D721Med (cell line): ENCODE measurements around the gene ZNF48.

ENCODE experiments used
- DNase-seq: peaks from one replicate; pipeline ENCODE4 v3.0.0; 2011; ENCODE audit warnings: low spot score; ENCODE audit not compliant: insufficient read length
- FAIRE-seq: peaks from 2 replicates; lab custom pipeline; 2011; peaks lifted over from hg19 to GRCh38; lab: Jason Lieb, UNC
- CTCF ChIP-seq: IDR thresholded peaks from 2 replicates; pipeline ENCODE4 v1.5.1; 2012; ENCODE audit warnings: mild to moderate bottlenecking, control low read depth; ENCODE audit not compliant: insufficient read depth; ENCODE audit errors: missing control alignments

The ZNF48 gene

DNA sequence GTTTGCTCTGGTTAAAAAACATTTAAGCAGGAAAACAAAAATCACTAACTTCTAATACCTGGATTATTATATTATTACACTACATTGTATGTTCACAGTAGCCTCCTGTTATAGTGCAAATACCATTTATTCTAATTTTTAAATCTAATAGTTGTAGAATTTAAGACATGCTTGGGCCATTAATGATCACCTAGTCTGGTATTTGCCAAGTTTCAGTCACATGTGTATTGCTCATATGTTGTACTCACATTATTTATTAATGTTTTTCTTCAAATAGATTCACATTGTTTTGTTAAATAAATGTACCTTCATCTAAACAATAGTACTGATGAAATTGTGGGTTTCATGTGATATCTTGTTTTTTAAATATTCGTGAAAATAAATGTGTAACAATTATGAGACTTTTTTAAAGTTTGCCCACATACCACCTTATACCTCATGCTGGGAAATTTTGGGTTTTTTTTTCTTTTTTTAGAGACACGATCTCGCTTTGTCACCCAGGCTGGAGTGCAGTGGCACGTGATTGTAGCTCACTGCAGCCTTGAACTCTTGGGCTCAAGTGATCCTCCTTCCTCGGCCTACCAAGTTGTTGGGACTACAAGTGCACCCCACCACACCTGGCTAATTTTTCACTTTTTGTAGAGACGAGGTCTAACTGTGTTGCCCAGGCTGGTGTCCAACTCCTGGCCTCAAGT, 18.0 kb downstream of the ZNF48 start:
- no peak for FAIRE-seq
- no peak for TF ChIP-seq CTCF

GRCh38 chr16:30414159-30414558, 18.9 kb downstream of the ZNF48 start:
- DNase-seq (no peak), FAIRE-seq (no peak)
- no peak for TF ChIP-seq CTCF

More for the DNA sequence above, 18.0 kb downstream of the ZNF48 start:
- no peak for DNase-seq

- FAIRE-seq (no peak), DNase-seq (no peak)
- TF ChIP-seq CTCF, result no peak
Observed at GRCh38 chr16:30416047-30416603, 20.9 kb downstream of the ZNF48 start.

GRCh38 chr16:30416624-30417528, 21.7 kb downstream of the ZNF48 start:
- FAIRE-seq, result no peak
- no peak for TF ChIP-seq CTCF
- DNase-seq, result no peak

DNA sequence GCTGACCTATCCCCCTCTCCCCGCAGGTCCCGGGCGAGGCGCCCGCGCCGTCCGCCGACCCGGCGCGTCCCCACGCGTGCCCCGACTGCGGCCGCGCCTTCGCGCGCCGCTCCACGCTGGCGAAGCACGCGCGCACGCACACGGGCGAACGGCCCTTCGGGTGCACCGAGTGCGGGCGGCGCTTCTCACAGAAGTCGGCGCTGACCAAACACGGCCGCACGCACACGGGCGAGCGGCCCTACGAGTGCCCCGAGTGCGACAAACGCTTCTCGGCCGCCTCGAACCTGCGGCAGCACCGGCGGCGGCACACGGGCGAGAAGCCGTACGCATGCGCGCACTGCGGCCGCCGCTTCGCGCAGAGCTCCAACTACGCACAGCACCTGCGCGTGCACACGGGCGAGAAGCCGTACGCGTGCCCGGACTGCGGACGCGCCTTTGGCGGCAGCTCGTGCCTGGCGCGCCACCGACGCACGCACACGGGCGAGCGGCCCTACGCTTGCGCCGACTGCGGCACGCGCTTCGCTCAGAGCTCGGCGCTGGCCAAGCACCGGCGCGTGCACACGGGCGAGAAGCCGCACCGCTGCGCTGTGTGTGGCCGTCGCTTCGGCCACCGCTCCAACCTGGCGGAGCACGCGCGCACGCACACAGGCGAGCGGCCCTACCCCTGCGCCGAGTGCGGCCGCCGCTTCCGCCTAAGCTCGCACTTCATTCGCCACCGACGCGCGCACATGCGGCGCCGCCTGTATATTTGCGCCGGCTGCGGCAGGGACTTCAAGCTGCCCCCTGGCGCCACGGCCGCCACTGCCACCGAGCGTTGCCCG, 22.5 kb downstream of the ZNF48 start:
- no peak for FAIRE-seq
- no peak for TF ChIP-seq CTCF
- DNase-seq, result no peak

GRCh38 chr16:30418350-30419181, 23.3 kb downstream of the ZNF48 start:
- TF ChIP-seq CTCF, result no peak
- no peak for DNase-seq
- no peak for FAIRE-seq
